Hepatocyte (in vitro differentiated cells): ENCODE results near the gene SAMD4A. TPM values are rescaled to one million over a fixed set of nuclear protein-coding genes. Genes with fewer than 3 reads are reported as not detected.

Source experiments
- DNase-seq: peaks from one replicate; pipeline ENCODE4 v3.0.0-alpha.2; 2016; ENCODE audit warnings: low spot score
- H2AFZ ChIP-seq: fragments of 200-600 bp; sonication (generic); 2 replicates; pipeline ENCODE4 v1.6.0; 2016; ENCODE audit warnings: antibody characterized with exemption, mild to moderate bottlenecking
- H3K27ac ChIP-seq: fragments of 200-600 bp; sonication (generic); 2 replicates; pipeline ENCODE4 v1.5.1; 2016; ENCODE audit warnings: mild to moderate bottlenecking
- H3K27me3 ChIP-seq: fragments of 200-600 bp; sonication (generic); 2 replicates; pipeline ENCODE4 v1.6.1; 2016
- H3K36me3 ChIP-seq: fragments of 200-600 bp; sonication (generic); replicated peaks from 2 replicates; pipeline ENCODE4 v1.5.1; 2016; ENCODE audit warnings: low read depth; ENCODE audit not compliant: insufficient read depth
- H3K4me1 ChIP-seq: fragments of 200-600 bp; sonication (generic); 2 replicates; pipeline ENCODE4 v1.5.1; 2016; ENCODE audit warnings: mild to moderate bottlenecking, moderate library complexity; ENCODE audit not compliant: insufficient read depth
- H3K4me2 ChIP-seq: fragments of 200-600 bp; sonication (generic); 2 replicates; pipeline ENCODE4 v1.6.0; 2016
- H3K4me3 ChIP-seq: fragments of 200-600 bp; sonication (generic); 2 replicates; pipeline ENCODE4 v1.5.1; 2016; ENCODE audit warnings: mild to moderate bottlenecking
- H3K79me2 ChIP-seq: fragments of 200-600 bp; sonication (generic); 2 replicates; pipeline ENCODE4 v1.6.0; 2017; ENCODE audit warnings: mild to moderate bottlenecking
- H3K9me2 ChIP-seq: fragments of 200-600 bp; sonication (generic); replicated peaks from 2 replicates; pipeline ENCODE4 v1.6.0; 2017; ENCODE audit warnings: mild to moderate bottlenecking; ENCODE audit not compliant: insufficient read depth
- H3K9me3 ChIP-seq: fragments of 200-600 bp; sonication (generic); 2 replicates; pipeline ENCODE4 v1.5.1; 2016; ENCODE audit warnings: low read depth, mild to moderate bottlenecking
- H4K20me1 ChIP-seq: fragments of 200-600 bp; sonication (generic); 2 replicates; pipeline ENCODE4 v1.6.0; 2016; ENCODE audit warnings: mild to moderate bottlenecking; ENCODE audit not compliant: insufficient read depth, poor library complexity, severe bottlenecking
- CTCF ChIP-seq: fragments of 200-600 bp; sonication (generic); IDR thresholded peaks from 2 replicates; pipeline ENCODE4 v1.5.1; 2016; ENCODE audit warnings: antibody characterized with exemption, mild to moderate bottlenecking; ENCODE audit not compliant: poor library complexity
- EZH2 ChIP-seq: fragments of 200-600 bp; sonication (generic); IDR thresholded peaks from 2 replicates; pipeline ENCODE4 v1.6.1; 2016; ENCODE audit warnings: antibody characterized with exemption, mild to moderate bottlenecking, borderline replicate concordance
- EZH2phosphoT487 ChIP-seq: fragments of 200-600 bp; sonication (generic); IDR thresholded peaks from one replicate; pipeline ENCODE4 v1.6.1; 2018; ENCODE audit warnings: antibody characterized with exemption, mild to moderate bottlenecking, low read depth, moderate library complexity; ENCODE audit not compliant: unreplicated experiment, severe bottlenecking
- WGBS: methylation state at CpG from one replicate; pipeline ENCODE4 v1.1.6; 2016; ENCODE audit warnings: low lambda C conversion rate; ENCODE audit errors: missing lambda C conversion rate; 5-methylcytosine and 5-hydroxymethylcytosine counted together
- polyA plus RNA-seq: library from polyadenylated mRNA; unstranded; fragments of >200 nt; fragmentation: Nextera tagmentation; extraction: Ambion mirVana; gene quantifications from 2 replicates; pipeline ENCODE4 v1.2.1, GENCODE V29; 2016
- total RNA-seq: library from RNA; depleted of rRNA; stranded (reverse); fragments of >200 nt; gene quantifications from 2 replicates; pipeline ENCODE4 v1.2.3, GENCODE V29; 2014

Gene SAMD4A
- total and polyA plus RNA-seq, 2 experiments from 2014 or later = 10.5 to 15.7 TPM

DNA sequence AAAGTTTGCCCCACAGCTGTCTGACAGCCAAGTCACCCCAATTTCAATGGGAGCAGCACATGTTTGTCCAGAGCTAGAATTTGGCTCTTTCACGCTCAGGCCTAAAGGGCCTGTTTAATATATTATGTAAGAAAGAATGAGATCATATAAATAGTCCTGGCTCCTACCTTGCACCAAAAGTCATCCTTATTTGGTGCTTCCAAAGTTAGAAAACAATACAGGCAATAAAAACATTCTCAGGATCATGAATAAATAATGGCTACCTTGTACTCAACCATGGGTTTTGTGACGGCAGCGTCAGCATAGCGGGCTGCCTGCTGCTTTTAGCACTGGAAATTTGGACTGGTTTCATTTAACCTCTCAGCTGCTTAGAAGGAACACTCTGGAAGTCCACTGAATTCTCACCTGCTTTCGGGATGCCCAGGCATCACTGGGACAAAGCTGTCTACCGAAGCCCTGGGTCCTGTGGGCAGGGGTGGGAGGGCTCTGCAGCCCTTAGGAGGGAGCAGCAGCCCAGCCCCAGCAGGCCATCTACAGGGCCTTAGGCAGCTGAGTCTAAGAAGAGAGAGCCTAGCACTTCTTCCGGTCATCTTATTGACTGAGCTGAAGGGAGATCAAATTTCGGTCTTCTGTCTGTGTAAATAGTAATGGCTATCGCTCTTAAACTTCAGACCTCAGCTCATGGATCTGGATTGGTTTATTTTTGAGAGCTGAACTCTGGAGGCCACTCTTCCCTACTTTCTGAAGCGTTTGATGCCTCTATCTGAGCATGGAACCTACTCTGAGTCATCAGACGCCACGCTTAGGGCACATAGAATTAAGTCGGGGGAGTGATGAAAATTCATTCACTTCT lies 106.5 kb downstream of the SAMD4A start:
- 70% methylated on average over 13 of the region's 13 CpGs for WGBS
- Histone ChIP-seq H3K36me3 (no peaks in the 10 kb centered on the region), H3K9me2 (no peaks in the 10 kb centered on the region), H3K27me3 (no peaks in the 10 kb centered on the region), H3K27ac (peak overlapping the region; percentile 49), H4K20me1 (no peaks in the 10 kb centered on the region), H3K4me1 (peaks cover 32% of the 10 kb centered on the region), H3K79me2 (peaks cover 12% of the 10 kb centered on the region), H3K4me3 (no peak overlapping the region), H3K4me2 (peak overlapping the region; percentile 19), H2AFZ (no peak overlapping the region), H3K9me3 (no peaks in the 10 kb centered on the region)
- TF ChIP-seq CTCF = no peak
- no peak for TF ChIP-seq EZH2phosphoT487
- no peak for TF ChIP-seq EZH2
- DNase-seq = no peak

DNA sequence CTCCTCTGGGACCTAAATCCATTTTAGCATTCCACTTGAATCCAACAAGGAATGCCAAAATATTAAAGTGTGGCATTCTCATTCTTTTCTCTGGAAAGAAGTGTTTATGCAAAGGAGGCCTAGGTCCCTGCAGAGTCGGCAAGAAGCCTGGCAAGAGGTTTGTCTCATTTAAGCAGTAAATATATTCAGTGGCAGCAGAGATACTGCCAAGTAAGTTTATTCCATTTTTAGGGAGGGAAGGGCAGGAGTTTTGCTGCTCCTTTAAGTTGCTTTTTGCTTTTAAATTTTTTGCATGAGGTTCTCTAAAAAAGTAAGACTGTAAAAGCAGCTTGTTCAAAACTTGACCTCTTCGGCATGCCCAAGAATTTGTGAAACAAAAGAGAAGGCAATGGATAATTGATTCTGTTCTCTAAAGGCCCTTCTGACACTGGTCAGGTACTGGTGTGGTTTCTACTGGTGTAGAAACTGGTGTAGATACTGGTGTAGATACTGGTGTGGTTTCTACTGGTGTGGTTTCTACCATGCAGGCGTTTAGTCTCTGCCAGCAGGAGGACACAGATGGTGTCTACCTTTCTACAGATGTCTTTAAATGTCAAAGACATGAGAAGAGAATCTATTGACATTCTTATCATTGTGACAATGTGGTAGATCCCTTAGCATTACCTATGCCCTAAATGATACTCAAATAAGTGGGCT lies 107.3 kb downstream of the SAMD4A start:
- Histone ChIP-seq H3K4me3 (no peak overlapping the region), H3K36me3 (no peaks in the 10 kb centered on the region), H3K9me2 (no peaks in the 10 kb centered on the region), H3K27me3 (no peaks in the 10 kb centered on the region), H2AFZ (no peak overlapping the region), H4K20me1 (no peaks in the 10 kb centered on the region), H3K9me3 (no peaks in the 10 kb centered on the region), H3K79me2 (peaks cover 15% of the 10 kb centered on the region), H3K4me2 (no peak overlapping the region), H3K27ac (peak overlapping the region; percentile 49), H3K4me1 (peaks cover 32% of the 10 kb centered on the region)
- WGBS = 32% methylated on average over 3 of the region's 3 CpGs
- no peak for DNase-seq
- no peak for TF ChIP-seq CTCF
- no peak for TF ChIP-seq EZH2phosphoT487
- TF ChIP-seq EZH2 = no peak

GRCh38 chr14:54675236-54676128 lies 108.6 kb downstream of the SAMD4A start:
- DNase-seq = no peak
- no peak overlapping the region for H3K4me3 ChIP-seq
- no peak overlapping the region for H2AFZ ChIP-seq
- no peaks in the 10 kb centered on the region for H4K20me1 ChIP-seq
- WGBS = 90% methylated on average over 9 of the region's 11 CpGs
- no peaks in the 10 kb centered on the region for H3K9me2 ChIP-seq
- no peaks in the 10 kb centered on the region for H3K27me3 ChIP-seq
- H3K36me3 ChIP-seq = no peaks in the 10 kb centered on the region
- TF ChIP-seq EZH2 (no peak), EZH2phosphoT487 (no peak), CTCF (no peak)
- no peak overlapping the region for H3K27ac ChIP-seq
- no peak overlapping the region for H3K4me2 ChIP-seq
- H3K9me3 ChIP-seq = no peaks in the 10 kb centered on the region
- peaks cover 22% of the 10 kb centered on the region for H3K79me2 ChIP-seq
- peaks cover 29% of the 10 kb centered on the region for H3K4me1 ChIP-seq
